NCI-H2227 (cell line): ENCODE data around the gene ISYNA1.

ENCODE experiments used
- DNase-seq: peaks from one replicate; lab custom pipeline; 2025; ENCODE audit not compliant: unreplicated experiment; lab: John Stamatoyannopoulos, UW

ISYNA1 gene

DNA sequence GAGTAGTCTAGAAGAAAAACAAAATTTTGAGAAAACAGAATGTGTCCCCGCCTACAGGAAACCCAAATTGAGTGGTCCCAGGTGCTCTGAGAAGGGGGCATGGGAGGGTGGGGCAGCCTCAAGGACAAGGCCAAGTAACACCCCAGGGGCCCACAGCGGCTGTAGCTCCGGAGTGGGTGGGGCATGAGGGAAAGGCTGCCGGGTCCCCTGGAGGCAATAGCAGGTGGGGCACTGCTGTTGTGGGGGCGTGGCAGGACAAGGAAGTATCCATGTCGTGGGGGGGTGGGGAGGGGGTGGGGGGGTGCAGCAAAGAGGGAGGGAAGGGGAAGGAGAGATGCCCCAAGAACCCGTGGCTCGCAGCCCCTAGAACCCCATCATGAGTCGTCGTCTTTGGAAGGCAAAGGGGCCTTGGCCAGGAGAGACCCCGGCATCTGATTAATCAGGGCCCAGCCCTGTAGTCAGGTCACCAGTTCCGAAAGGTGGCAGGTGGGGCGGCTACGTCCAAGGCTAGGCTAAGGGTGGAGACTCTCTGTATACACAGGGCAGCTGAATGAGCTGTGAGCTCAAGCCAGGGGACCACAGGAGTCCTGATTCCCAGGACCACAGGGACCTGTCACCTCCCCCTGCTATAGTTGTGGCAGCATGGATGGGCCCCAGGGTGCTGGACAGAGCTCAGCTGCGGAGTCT is 7.5 kb upstream of the ISYNA1 start:
- no peak for DNase-seq

DNA sequence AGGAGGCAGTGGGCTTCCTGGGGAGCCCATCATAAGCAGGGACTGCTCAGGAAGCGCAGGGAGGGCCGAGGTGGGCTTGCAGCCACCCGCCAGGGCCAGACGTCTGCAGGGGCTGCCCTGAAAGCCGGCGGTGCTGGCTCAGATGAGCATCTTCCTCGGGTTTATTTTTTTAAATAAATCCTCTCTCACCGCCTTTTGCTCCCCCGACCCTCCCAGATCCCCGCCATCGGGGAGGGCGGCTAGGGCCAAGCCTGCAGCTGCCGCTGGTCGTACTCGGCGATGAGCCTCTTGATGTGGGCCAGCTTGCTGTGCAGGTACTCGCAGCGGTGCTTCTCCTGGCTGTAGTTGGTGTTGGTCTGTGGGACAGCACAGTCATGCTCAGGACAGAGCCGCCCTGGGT is 6.6 kb upstream of the ISYNA1 start:
- no peak for DNase-seq

- no peak for DNase-seq
These were observed 5.9 kb upstream of the ISYNA1 start for GRCh38 chr19:18443831-18444230.

DNA sequence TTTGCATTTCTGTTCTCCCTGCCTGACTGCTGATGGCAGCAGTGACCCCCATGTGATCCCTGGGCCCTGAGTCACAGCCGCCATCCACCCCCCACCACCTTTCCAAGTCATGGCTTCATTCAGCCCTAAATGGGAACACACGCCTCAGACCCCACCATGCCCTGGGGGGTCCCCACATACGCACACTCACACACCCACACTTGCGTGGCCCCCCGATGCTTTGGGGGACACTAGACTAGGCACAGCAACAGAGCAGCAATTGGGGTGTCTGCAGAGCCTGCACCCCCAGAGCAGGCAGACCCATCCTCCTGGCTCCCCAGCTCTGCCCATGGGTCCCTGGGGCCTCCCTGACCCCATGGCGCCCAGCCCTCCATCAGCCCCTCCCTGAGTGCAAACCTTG is 5.5 kb upstream of the ISYNA1 start:
- DNase-seq, result no peak

DNA sequence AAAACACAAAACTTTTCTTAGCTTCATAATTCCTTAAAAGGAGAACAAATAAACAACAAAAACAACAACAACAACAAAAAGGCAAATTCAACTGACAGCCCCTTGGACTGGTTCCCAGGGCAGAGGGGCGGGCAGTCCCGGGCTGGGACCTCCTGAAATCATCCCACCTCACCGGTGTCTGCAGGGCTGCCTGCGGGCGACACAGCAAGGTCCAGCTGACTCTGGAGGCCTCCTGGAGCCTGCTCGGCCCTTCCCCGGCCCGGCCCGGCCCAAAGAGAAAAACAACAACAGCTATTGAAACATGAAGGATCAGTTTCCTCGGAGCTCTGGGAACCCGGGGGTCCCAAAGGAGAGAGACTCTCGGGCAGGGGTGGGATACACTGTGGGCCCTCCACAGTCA is 5.0 kb upstream of the ISYNA1 start:
- no peak for DNase-seq

GRCh38 chr19:18441804-18442788 is 4.2 kb upstream of the ISYNA1 start:
- DNase-seq, result no peak

- no peak for DNase-seq
These were observed 3.2 kb upstream of the ISYNA1 start for GRCh38 chr19:18440936-18441803.

DNA sequence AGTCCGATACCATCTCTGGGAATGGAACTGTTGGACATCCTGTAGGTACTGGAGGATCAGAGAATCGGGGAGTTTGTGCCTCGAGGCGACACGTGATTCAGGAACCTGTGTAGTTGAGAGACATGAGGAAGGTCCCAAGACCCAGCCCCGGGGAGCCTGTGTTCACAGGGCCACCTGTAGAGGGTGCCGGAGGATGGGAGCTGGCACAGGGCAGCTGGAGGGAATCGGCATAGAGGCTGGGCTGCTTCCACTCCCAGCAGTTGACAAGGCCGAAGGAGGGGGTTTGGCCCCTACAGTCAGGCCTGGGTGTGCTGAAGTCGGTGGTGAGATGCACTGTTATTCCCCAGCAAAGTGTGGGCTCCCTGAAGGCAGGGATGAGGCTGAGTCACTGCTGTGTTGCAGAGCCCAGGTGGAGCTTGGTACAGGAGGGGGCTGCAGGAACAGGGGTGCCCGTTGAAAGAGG is 2.5 kb upstream of the ISYNA1 start:
- no peak for DNase-seq

DNA sequence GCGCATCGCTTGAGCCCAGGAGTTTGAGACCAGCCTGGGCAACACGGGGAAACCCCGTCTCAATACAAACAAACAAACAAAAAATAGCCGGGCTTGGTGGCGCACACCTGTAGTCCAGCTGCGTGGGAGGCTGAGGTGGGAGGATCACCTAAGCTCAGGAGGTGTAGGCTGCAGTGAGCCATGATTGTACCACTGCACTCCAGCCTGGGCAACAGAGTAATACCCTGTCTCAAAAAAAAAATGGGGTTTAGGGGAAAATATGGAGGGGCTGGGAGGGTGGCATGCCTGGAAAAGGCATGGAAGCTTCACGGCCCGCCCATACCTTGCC is 1.9 kb upstream of the ISYNA1 start:
- no peak for DNase-seq

- no peak for DNase-seq
These were observed 1.3 kb upstream of the ISYNA1 start for GRCh38 chr19:18439025-18439909.

DNA sequence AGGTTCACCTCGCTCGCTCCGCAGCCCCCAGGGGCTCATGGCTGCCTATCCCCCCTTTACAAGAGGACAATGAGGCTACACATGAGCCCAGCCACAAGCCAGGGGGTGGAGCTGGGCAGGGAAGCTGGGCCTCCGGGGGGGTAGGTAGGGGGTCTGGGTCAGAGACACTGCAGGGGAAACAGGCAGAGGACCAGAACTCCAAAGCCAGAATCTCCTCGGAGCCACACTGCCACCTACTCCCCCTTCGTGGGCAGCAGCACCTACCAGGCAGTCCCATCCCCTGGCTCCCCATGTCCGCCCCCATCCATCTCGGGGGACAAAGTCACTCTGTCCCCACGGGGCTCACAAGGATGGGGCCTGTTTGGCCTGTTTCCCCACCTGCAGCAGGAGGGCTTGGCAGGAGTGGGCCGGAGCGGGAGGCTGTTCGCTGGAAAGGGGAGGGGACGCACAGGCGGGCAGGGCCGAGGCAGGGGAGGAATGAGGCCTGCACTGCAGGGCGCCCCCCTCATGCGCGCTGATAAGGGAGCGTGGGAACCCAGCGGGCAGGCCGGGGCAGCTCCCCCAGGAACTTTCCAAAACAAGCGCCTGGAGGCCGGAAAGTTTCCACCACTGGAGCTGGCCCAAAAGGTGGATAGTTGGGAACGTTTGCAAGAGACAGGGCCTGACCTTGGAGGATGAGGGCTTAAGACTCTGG is 545 bp upstream of the ISYNA1 start:
- DNase-seq, result peak; percentile 29

GRCh38 chr19:18436671-18437490 is 1.1 kb downstream of the ISYNA1 start:
- peak; percentile 81 for DNase-seq

- no peak for DNase-seq
These were observed 1.9 kb downstream of the ISYNA1 start for GRCh38 chr19:18435842-18436670.

GRCh38 chr19:18435178-18435841 is 2.6 kb downstream of the ISYNA1 start:
- DNase-seq, result no peak

- no peak for DNase-seq
These were observed 3.3 kb downstream of the ISYNA1 start for GRCh38 chr19:18434411-18435175.

DNA sequence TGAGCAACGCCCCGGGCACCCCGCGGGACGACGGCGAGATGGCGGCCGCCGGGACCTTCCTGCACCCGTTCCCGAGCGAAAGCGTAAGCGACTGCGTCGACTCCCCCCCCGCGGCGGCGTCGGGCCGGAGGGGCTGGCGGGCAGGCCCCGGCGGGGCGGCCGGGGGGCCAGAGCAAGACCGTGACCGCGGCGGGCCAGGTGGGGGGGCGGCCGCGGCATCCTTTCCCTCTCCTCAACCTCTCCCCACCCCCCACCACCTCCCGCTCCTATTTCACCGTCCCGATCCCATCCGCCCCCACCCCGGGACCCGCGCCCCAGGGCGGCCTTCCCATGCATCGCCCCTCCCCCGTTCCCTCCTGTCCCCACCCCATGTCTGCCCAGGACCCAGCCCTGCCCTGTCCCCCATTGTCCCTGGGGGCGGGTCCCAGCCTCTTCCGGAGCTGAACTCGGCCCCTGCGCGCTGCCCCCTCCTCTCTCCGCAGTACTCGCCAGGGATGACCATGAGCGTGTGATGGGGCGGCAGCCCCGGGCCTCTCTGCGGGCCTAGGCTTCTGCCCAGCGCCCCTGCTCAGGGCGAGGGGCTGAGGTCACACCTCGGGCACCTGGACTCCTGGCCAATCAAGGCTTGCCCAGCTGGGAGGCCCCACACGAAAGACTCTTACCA is 4.1 kb downstream of the ISYNA1 start:
- DNase-seq, result peak; percentile 41
